H9 (cell line): Measurements from ENCODE around the gene ITGB2. TPM values are rescaled to one million over a fixed set of nuclear protein-coding genes. Genes with fewer than 3 reads are reported as not detected.
A peak's percentile ranks its signal among the peaks of the same experiment; 100 is the strongest.

Experiments used
- DNase-seq: peaks from one replicate; pipeline ENCODE4 v3.0.0-alpha.2; 2017
- H2AFZ ChIP-seq: one replicate; pipeline ENCODE4 v1.6.1; 2013; ENCODE audit warnings: mild to moderate bottlenecking, low read length, control low read depth, moderate library complexity
- H2AK5ac ChIP-seq: 2 replicates; pipeline ENCODE4 v1.6.1; 2013; ENCODE audit warnings: low read length, control low read depth, mixed read lengths; ENCODE audit not compliant: insufficient read length
- H2BK120ac ChIP-seq: one replicate; pipeline ENCODE4 v1.6.1; 2013; ENCODE audit warnings: low read depth, mild to moderate bottlenecking, low read length, control low read depth, inconsistent platforms; ENCODE audit not compliant: poor library complexity, severe bottlenecking
- H2BK12ac ChIP-seq: 2 replicates; pipeline ENCODE4 v1.6.1; 2013; ENCODE audit warnings: low read length, control low read depth, mixed read lengths, low read depth; ENCODE audit not compliant: insufficient read length
- H2BK15ac ChIP-seq: 2 replicates; pipeline ENCODE4 v1.6.1; 2013; ENCODE audit warnings: low read depth, low read length, control low read depth
- H2BK20ac ChIP-seq: one replicate; pipeline ENCODE4 v1.6.1; 2013; ENCODE audit warnings: low read depth, mild to moderate bottlenecking, low read length, control low read depth, inconsistent platforms; ENCODE audit not compliant: poor library complexity, severe bottlenecking
- H2BK5ac ChIP-seq: 2 replicates; pipeline ENCODE4 v1.6.1; 2013; ENCODE audit warnings: low read length, control low read depth, mixed read lengths; ENCODE audit not compliant: insufficient read length
- H3K14ac ChIP-seq: 2 replicates; pipeline ENCODE4 v1.6.1; 2013; ENCODE audit warnings: low read length, control low read depth; ENCODE audit not compliant: insufficient read depth
- H3K18ac ChIP-seq: 2 replicates; pipeline ENCODE4 v1.6.1; 2013; ENCODE audit warnings: low read depth, mild to moderate bottlenecking, mixed read lengths, low read length, control low read depth; ENCODE audit not compliant: insufficient read length
- H3K23ac ChIP-seq: 2 replicates; pipeline ENCODE4 v1.6.1; 2013; ENCODE audit warnings: low read length, control low read depth, mixed read lengths, low read depth; ENCODE audit not compliant: insufficient read length
- H3K23me2 ChIP-seq: 2 replicates; pipeline ENCODE4 v1.6.1; 2013; ENCODE audit warnings: low read depth, mild to moderate bottlenecking, mixed read lengths, low read length, control low read depth; ENCODE audit not compliant: insufficient read length, poor library complexity, severe bottlenecking
- H3K27ac ChIP-seq: 2 replicates; pipeline ENCODE4 v1.5.1; 2013; ENCODE audit warnings: low read length, control low read depth, mixed read lengths, low read depth; ENCODE audit not compliant: insufficient read length
- H3K27me3 ChIP-seq: 2 replicates; pipeline ENCODE4 v1.6.1; 2013; ENCODE audit warnings: low read length, control low read depth, inconsistent platforms; ENCODE audit not compliant: insufficient read depth
- H3K4ac ChIP-seq: 2 replicates; pipeline ENCODE4 v1.6.1; 2013; ENCODE audit warnings: low read depth, mild to moderate bottlenecking, control low read depth, inconsistent platforms, low read length, moderate library complexity
- H3K4me1 ChIP-seq: 2 replicates; pipeline ENCODE4 v1.6.1; 2013; ENCODE audit warnings: low read length, control low read depth, inconsistent platforms; ENCODE audit not compliant: insufficient read depth
- H3K4me2 ChIP-seq: 2 replicates; pipeline ENCODE4 v1.6.1; 2013; ENCODE audit warnings: low read length, control low read depth, mixed read lengths; ENCODE audit not compliant: insufficient read length, insufficient read depth
- H3K56ac ChIP-seq: 2 replicates; pipeline ENCODE4 v1.6.1; 2013; ENCODE audit warnings: low read depth, mild to moderate bottlenecking, mixed read lengths, low read length, control low read depth; ENCODE audit not compliant: insufficient read length
- H3K79me1 ChIP-seq: 2 replicates; pipeline ENCODE4 v1.6.1; 2013; ENCODE audit warnings: low read depth, mild to moderate bottlenecking, moderate library complexity, low read length, control low read depth, inconsistent platforms; ENCODE audit not compliant: insufficient read depth, poor library complexity, severe bottlenecking
- H3K79me2 ChIP-seq: 2 replicates; pipeline ENCODE4 v1.6.1; 2013; ENCODE audit warnings: low read length, control low read depth, inconsistent platforms; ENCODE audit not compliant: insufficient read depth
- H3K9ac ChIP-seq: 2 replicates; pipeline ENCODE4 v1.6.1; 2013; ENCODE audit warnings: low read length, control low read depth, mixed read lengths; ENCODE audit not compliant: insufficient read length; ENCODE audit errors: extremely low read depth
- H3K9me3 ChIP-seq: one replicate; pipeline ENCODE4 v1.6.1; 2013; ENCODE audit warnings: low read depth, low read length, inconsistent platforms; ENCODE audit not compliant: control insufficient read depth
- H3T11ph ChIP-seq: one replicate; pipeline ENCODE4 v1.6.1; 2013; ENCODE audit warnings: mild to moderate bottlenecking, low read length, control low read depth, inconsistent platforms
- H4K20me1 ChIP-seq: one replicate; pipeline ENCODE4 v1.6.1; 2013; ENCODE audit not compliant: control insufficient read depth, insufficient read length, insufficient read depth
- H4K5ac ChIP-seq: 2 replicates; pipeline ENCODE4 v1.6.1; 2013; ENCODE audit warnings: low read depth, mild to moderate bottlenecking, mixed read lengths, low read length, control low read depth; ENCODE audit not compliant: insufficient read length
- H4K8ac ChIP-seq: replicated peaks from 2 replicates; pipeline ENCODE4 v1.6.1; 2013; ENCODE audit warnings: low read length, control low read depth, mixed read lengths, low read depth; ENCODE audit not compliant: insufficient read length
- H4K91ac ChIP-seq: 2 replicates; pipeline ENCODE4 v1.6.1; 2013; ENCODE audit warnings: low read depth, mild to moderate bottlenecking, moderate library complexity, mixed read lengths, low read length, control low read depth; ENCODE audit not compliant: insufficient read length
- H3K27ac Mint-ChIP-seq, 3 experiments: 2 replicates in 2 of 3; 3 replicates in 1 of 3; pipeline ENCODE4 v1.8.0; 2020 to 2021; ENCODE audit warnings: mixed read lengths in 3 of 3, mild to moderate bottlenecking in 1 of 3, moderate library complexity in 1 of 3
- H3K27me3 Mint-ChIP-seq: 2 replicates; pipeline ENCODE4 v1.8.0; 2021; ENCODE audit warnings: low read depth, mild to moderate bottlenecking, moderate library complexity, mixed read lengths
- H3K36me3 Mint-ChIP-seq, 3 experiments: 2 replicates in 2 of 3; 3 replicates in 1 of 3; pipeline ENCODE4 v1.8.0; 2020 to 2021; ENCODE audit warnings: low read depth in 3 of 3, mixed read lengths in 3 of 3; ENCODE audit not compliant: insufficient read depth in 1 of 3
- H3K4me1 Mint-ChIP-seq, 2 experiments: 2 replicates each; pipeline ENCODE4 v1.8.0; 2020; ENCODE audit warnings: mixed read lengths in 2 of 2
- H3K4me3 Mint-ChIP-seq, 2 experiments: 2 replicates in 1 of 2; 3 replicates in 1 of 2; pipeline ENCODE4 v1.8.0; 2020 to 2021; ENCODE audit warnings: mild to moderate bottlenecking in 2 of 2, mixed read lengths in 2 of 2, moderate library complexity in 1 of 2
- H3K9me3 Mint-ChIP-seq, 2 experiments: 2 replicates in 1 of 2; 3 replicates in 1 of 2; pipeline ENCODE4 v1.8.0; 2020; ENCODE audit warnings: mild to moderate bottlenecking in 2 of 2, mixed read lengths in 2 of 2, moderate library complexity in 1 of 2
- WGBS: extraction: QIAGEN DNeasy Blood & Tissue Kit; methylation state at CpG from one replicate; pipeline ENCODE4 v1.1.7; 2013; ENCODE audit warnings: missing lambda C conversion rate, low lambda C conversion rate, mixed read lengths; ENCODE audit not compliant: insufficient read length; ENCODE audit errors: extremely low coverage; 5-methylcytosine and 5-hydroxymethylcytosine counted together
- total RNA-seq: library from RNA; stranded (reverse); gene quantifications from 2 replicates; pipeline ENCODE4 v1.2.1, GENCODE V29; 2021
- TF ChIP-seq, protein P1 (sequence below): fragments of 200-600 bp; sonication (generic); conservative IDR thresholded peaks from 3 replicates; pipeline ENCODE4 v1.8.0; 2021; ENCODE audit warnings: antibody characterized with exemption, mild to moderate bottlenecking

Gene ITGB2
- total RNA-seq, 1 experiment from 2014 or later: 1.1 TPM

DNA sequence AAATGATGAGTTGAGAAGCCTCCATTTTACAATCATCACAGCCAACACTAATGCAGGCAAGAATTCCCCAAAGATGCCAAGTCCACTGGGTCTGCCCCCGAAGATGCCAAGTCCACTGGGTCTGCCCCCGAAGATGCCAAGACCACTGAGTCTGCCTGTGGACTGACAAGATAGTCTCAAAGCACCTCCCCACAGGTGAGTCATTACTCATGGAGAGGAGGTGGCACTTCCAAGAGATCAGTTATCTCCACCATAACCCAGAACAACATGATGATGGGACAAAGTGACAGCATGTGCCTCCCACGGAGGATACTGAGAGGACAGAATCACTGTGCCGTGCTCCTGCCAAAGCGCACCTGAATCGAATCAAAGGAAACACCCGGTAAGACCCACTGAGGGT is 52.0 kb downstream of the ITGB2 start:
- H3K27ac Mint-ChIP-seq: peak overlapping the region in 1 of 3 experiments; percentile 46; a peak in 2 of 7 replicates
- no peak overlapping the region for H3K9ac ChIP-seq

More for the DNA sequence above, 52.0 kb downstream of the ITGB2 start:
- Histone ChIP-seq H2AFZ (no peak overlapping the region), H2BK120ac (no peak overlapping the region), H3K18ac (no peak overlapping the region), H3K23me2 (peaks cover 11% of the 10 kb centered on the region), H4K91ac (no peak overlapping the region), H4K8ac (no peak overlapping the region), H3K14ac (no peak overlapping the region), H3K56ac (no peak overlapping the region), H3T11ph (no peak overlapping the region), H3K79me1 (peaks cover 31% of the 10 kb centered on the region), H3K27ac (no peak overlapping the region), H2BK15ac (no peak overlapping the region), H3K27me3 (no peaks in the 10 kb centered on the region), H2BK20ac (no peak overlapping the region), H2BK12ac (no peak overlapping the region), H3K9me3 (no peaks in the 10 kb centered on the region), H3K79me2 (peaks cover 62% of the 10 kb centered on the region), H2AK5ac (no peak overlapping the region), H3K4me2 (no peak overlapping the region), H2BK5ac (no peak overlapping the region), H3K23ac (no peak overlapping the region), H4K5ac (no peak overlapping the region), H4K20me1 (no peaks in the 10 kb centered on the region), H3K4me1 (peaks cover 15% of the 10 kb centered on the region), H3K4ac (no peak overlapping the region)
- DNase-seq: no peak
- TF ChIP-seq, protein P1, sequence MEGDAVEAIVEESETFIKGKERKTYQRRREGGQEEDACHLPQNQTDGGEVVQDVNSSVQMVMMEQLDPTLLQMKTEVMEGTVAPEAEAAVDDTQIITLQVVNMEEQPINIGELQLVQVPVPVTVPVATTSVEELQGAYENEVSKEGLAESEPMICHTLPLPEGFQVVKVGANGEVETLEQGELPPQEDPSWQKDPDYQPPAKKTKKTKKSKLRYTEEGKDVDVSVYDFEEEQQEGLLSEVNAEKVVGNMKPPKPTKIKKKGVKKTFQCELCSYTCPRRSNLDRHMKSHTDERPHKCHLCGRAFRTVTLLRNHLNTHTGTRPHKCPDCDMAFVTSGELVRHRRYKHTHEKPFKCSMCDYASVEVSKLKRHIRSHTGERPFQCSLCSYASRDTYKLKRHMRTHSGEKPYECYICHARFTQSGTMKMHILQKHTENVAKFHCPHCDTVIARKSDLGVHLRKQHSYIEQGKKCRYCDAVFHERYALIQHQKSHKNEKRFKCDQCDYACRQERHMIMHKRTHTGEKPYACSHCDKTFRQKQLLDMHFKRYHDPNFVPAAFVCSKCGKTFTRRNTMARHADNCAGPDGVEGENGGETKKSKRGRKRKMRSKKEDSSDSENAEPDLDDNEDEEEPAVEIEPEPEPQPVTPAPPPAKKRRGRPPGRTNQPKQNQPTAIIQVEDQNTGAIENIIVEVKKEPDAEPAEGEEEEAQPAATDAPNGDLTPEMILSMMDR: no peak
- no peaks in the 10 kb centered on the region; the same call in 1 of the 2 replicates for H3K27me3 Mint-ChIP-seq
- peaks cover 46 to 48% of the 10 kb centered on the region in 2 experiments for H3K4me1 Mint-ChIP-seq
- H3K9me3 Mint-ChIP-seq: no peaks in the 10 kb centered on the region
- no CpG with 5 or more reads among the region's 7 CpGs for WGBS
- no peak overlapping the region for H3K4me3 Mint-ChIP-seq
- peaks cover 12 to 20% (median 18%) of the 10 kb centered on the region in 3 experiments for H3K36me3 Mint-ChIP-seq
